Tibial artery (tissue), 4 donors: Measurements from ENCODE around the gene ITGBL1.

Source experiments
- DNase-seq, 2 donors: peaks; one replicate each; pipeline ENCODE4 v3.0.0-alpha.2; 2019
- H3K27ac ChIP-seq, 2 donors: fragments of 200-600 bp; sonication (generic) in 1 of 2; 1 replicate in 1 of 2; 2 replicates in 1 of 2; pipeline ENCODE4 v1.5.1; 2018 to 2019; ENCODE audit warnings: mild to moderate bottlenecking in 1 of 2
- H3K27me3 ChIP-seq, 2 donors: fragments of 200-600 bp; sonication (generic) in 1 of 2; one replicate each; pipeline versions ENCODE4 v1.5.1 to v1.6.0; 2016 to 2019
- H3K36me3 ChIP-seq, 3 donors: fragments of 200-600 bp; sonication (generic) in 2 of 3; one replicate each; pipeline ENCODE4 v1.5.1; 2016 to 2019; ENCODE audit warnings: mild to moderate bottlenecking in 2 of 3
- H3K4me1 ChIP-seq, 4 donors: fragments of 200-600 bp; sonication (generic) in 2 of 4; 1 replicate in 3 of 4; 2 replicates in 1 of 4; pipeline ENCODE4 v1.5.1; 2016 to 2019
- H3K4me3 ChIP-seq, 2 donors: fragments of 200-600 bp; sonication (generic) in 1 of 2; 1 replicate in 1 of 2; 2 replicates in 1 of 2; pipeline ENCODE4 v1.5.1; 2018 to 2019; ENCODE audit warnings: mild to moderate bottlenecking in 2 of 2
- H3K9me3 ChIP-seq, 3 donors: fragments of 200-600 bp; sonication (generic) in 1 of 3; one replicate each; pipeline ENCODE4 v1.5.1; 2016 to 2019
- intact Hi-C: fragments of 100-400 bp; cut with DNase I; formaldehyde crosslinking; loops from one replicate; pipeline ENCODE4 v1.15.0; 2023; ENCODE audit warnings: low total_unique reads
- TF ChIP-seq, protein P1 (sequence below), 2 experiments: fragments of 200-600 bp in 1 of 2; fragments of 450-650 bp in 1 of 2; IDR thresholded peaks; one replicate each; pipeline ENCODE4 v1.5.1; 2017 to 2019; ENCODE audit warnings: antibody characterized with exemption in 2 of 2, mild to moderate bottlenecking in 1 of 2, moderate library complexity in 1 of 2

The ITGBL1 gene

DNA sequence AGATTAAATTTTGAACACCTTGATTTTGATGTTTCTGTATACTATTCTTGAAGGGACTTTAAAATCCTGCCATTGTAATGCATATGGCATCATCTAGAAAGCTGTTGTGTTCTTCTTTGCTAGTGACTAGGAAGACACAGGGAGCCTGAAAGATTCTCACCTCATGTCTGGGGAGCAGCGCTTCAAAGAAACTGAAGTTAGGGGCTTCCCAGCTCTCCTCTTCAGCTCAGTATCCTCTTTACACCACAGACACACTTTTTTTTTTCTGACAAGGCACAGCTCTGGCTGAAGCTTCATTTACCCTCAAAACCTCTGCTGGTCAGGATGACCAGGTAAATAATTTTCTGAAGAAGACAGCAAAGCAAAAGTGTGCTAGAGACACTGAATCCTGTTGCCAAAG, 255.6 kb downstream of the ITGBL1 start:
- DNase-seq = no peak
- intact Hi-C loops = no loop called here
- TF ChIP-seq, protein P1, sequence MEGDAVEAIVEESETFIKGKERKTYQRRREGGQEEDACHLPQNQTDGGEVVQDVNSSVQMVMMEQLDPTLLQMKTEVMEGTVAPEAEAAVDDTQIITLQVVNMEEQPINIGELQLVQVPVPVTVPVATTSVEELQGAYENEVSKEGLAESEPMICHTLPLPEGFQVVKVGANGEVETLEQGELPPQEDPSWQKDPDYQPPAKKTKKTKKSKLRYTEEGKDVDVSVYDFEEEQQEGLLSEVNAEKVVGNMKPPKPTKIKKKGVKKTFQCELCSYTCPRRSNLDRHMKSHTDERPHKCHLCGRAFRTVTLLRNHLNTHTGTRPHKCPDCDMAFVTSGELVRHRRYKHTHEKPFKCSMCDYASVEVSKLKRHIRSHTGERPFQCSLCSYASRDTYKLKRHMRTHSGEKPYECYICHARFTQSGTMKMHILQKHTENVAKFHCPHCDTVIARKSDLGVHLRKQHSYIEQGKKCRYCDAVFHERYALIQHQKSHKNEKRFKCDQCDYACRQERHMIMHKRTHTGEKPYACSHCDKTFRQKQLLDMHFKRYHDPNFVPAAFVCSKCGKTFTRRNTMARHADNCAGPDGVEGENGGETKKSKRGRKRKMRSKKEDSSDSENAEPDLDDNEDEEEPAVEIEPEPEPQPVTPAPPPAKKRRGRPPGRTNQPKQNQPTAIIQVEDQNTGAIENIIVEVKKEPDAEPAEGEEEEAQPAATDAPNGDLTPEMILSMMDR (IDR thresholded peaks at IDR 0.05) = no peak
- Histone ChIP-seq H3K4me1 (no peaks in the 10 kb centered on the region), H3K9me3 (no peaks in the 10 kb centered on the region), H3K27me3 (no peaks in the 10 kb centered on the region), H3K36me3 (peaks cover 0 to 14% (median 0%) of the 10 kb centered on the region in 3 donors), H3K27ac (no peak overlapping the region), H3K4me3 (no peak overlapping the region)

GRCh38 chr13:101709952-101710351, 257.5 kb downstream of the ITGBL1 start:
- DNase-seq = no peak
- Histone ChIP-seq H3K4me1 (no peaks in the 10 kb centered on the region), H3K9me3 (no peaks in the 10 kb centered on the region), H3K36me3 (peaks cover 0 to 20% (median 0%) of the 10 kb centered on the region in 3 donors), H3K27me3 (no peaks in the 10 kb centered on the region), H3K4me3 (no peak overlapping the region), H3K27ac (no peak overlapping the region)
- TF ChIP-seq, protein P1 (IDR thresholded peaks at IDR 0.05) = no peak
- intact Hi-C loops = no loop called here

DNA sequence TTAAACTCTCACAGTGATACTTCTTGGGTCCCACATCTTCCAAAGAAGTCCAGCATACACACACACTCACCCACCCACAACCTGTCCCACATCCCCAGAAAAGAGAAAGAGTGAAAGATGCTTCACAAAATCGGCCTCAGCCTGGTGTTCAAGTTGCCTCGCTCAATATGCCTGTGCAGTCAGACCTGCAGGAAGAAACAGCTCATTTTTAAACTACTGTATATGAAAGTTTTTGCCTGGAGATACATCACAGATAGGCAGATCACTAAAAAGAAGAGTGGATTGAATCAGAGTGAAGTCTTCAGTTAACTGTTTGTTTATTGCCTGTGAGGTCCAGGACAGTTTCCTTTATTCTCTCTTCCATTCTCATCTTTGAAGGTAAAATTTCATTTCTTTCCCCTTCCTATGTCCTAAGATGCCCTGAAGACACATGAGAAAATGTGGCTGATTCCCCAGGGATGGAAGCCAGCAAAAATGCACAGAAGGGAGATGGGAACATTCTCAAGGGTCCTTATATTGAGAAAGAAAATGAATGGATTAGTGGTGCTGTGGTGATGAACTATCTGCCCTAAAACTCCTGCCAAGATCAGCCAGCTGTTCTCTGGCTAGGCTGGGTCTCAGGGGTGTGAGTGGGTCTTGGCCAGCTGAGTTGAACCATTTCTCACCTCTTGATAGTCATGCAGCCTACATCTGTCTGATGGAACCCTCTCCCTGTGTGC, 259.0 kb downstream of the ITGBL1 start:
- H3K4me1 ChIP-seq = no peaks in the 10 kb centered on the region
- H3K27me3 ChIP-seq = no peaks in the 10 kb centered on the region
- H3K27ac ChIP-seq = no peak overlapping the region
- intact Hi-C loops = no loop called here
- peaks cover 0 to 22% (median 0%) of the 10 kb centered on the region in 3 donors for H3K36me3 ChIP-seq
- TF ChIP-seq, protein P1 (IDR thresholded peaks at IDR 0.05) = no peak
- DNase-seq = no peak
- no peak overlapping the region for H3K4me3 ChIP-seq
- no peaks in the 10 kb centered on the region for H3K9me3 ChIP-seq

DNA sequence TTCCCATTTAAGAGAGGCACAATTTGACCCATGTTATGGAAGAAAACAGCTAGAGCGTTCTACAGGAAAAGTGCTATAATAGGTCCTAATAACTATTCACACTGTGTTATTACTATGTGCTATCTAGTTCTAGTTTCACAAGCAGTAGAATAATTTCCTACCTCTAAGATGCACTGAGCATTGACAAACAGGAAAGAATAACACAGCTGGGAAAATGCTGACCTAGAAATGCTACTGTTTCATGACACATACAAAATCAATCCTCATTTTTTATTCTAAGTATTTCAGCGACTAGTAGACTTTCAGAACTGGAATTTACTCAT, 259.5 kb downstream of the ITGBL1 start:
- H3K27ac ChIP-seq = no peak overlapping the region
- TF ChIP-seq, protein P1 (IDR thresholded peaks at IDR 0.05) = no peak
- peaks cover 0 to 22% (median 0%) of the 10 kb centered on the region in 3 donors for H3K36me3 ChIP-seq
- H3K27me3 ChIP-seq = no peaks in the 10 kb centered on the region
- intact Hi-C loops = no loop called here
- H3K4me3 ChIP-seq = no peak overlapping the region
- H3K9me3 ChIP-seq = no peaks in the 10 kb centered on the region
- no peak for DNase-seq
- H3K4me1 ChIP-seq = no peaks in the 10 kb centered on the region

GRCh38 chr13:101714195-101714594, 261.7 kb downstream of the ITGBL1 start:
- no peaks in the 10 kb centered on the region for H3K27me3 ChIP-seq
- no peak for DNase-seq
- no peak overlapping the region for H3K4me3 ChIP-seq
- peaks cover 0 to 8% (median 0%) of the 10 kb centered on the region in 4 donors for H3K4me1 ChIP-seq
- H3K9me3 ChIP-seq = no peaks in the 10 kb centered on the region
- peaks cover 0 to 14% (median 0%) of the 10 kb centered on the region in 3 donors for H3K36me3 ChIP-seq
- TF ChIP-seq, protein P1 (IDR thresholded peaks at IDR 0.05) = no peak
- H3K27ac ChIP-seq = no peak overlapping the region
- intact Hi-C loops = no loop called here
